GM18498 (cell line): Measurements from ENCODE around the gene CD300H.
"Not testable (repeated sequence)": the region's sequence is repeated elsewhere in the genome, so short reads cannot be mapped to it uniquely, and the experiment has no call there.

Source experiments
- ATAC-seq: cut with Tn5 transposase; IDR thresholded peaks from one replicate; pipeline ENCODE4 v1.9.1; 2021; ENCODE audit warnings: mild to moderate bottlenecking, moderate library complexity; ENCODE audit not compliant: unreplicated experiment

CD300H gene

GRCh38 chr17:74528491-74529199 lies 38.7 kb downstream of the CD300H start:
- peak; percentile 82 for ATAC-seq

DNA sequence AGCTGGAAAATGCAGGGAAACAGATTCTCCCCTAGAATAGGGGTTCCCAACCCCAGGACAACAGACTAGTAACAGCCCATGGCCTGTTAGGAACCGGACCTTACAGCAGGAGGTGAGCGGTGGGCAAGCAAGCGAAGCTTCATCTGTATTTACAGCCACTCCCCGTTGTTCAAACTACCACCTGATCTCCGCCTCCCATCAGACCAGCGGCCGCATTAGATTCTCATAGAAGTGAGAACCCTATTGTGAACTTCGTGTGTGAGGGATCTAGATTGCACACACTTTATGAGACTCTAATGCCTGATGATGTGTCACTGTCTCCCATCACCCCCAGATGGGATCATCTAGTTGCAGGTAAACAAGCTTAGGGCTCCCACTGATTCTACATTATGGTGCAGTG lies 39.6 kb downstream of the CD300H start:
- ATAC-seq, result no peak

DNA sequence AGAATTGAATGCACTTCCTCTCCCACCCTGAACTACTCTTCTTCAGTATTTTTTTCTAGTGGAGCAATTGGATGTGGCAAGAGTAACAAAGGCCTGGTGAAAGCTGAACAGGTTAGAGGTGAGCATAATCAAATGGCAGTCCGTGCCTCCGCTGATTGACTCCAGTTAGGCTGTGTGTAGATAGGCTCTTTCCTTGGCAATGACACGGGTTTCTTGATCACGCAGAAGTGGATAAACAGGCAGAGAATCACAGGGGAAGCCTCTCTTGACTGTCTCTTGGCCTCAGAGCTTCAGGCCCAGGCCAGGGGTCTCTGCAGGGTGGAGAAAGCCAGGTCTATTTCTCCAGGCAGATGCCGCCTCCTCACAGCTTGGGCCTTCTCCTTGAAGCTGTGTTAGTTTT lies 40.2 kb downstream of the CD300H start:
- ATAC-seq, result no peak

DNA sequence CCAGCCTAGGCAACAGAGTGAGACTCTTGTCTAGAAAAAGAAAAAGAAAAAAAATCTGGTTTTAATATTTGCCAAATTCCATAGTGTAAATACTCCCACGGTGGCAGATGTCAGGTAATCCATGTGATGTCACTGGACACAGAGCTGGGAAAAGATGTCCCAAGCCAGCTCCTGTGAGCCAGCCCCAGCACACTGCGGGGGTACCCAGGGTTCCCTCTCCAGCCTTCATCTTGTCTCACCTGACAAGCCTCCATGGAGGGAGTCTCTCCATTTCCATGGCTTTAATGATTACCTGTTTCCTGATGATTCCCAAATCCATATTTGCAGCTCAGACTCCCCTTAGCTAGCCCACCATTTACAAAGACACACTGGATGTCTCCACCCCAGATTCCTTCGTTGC lies 40.6 kb downstream of the CD300H start:
- no peak for ATAC-seq

- no peak for ATAC-seq
Observed at GRCh38 chr17:74525781-74526288, 41.5 kb downstream of the CD300H start.

DNA sequence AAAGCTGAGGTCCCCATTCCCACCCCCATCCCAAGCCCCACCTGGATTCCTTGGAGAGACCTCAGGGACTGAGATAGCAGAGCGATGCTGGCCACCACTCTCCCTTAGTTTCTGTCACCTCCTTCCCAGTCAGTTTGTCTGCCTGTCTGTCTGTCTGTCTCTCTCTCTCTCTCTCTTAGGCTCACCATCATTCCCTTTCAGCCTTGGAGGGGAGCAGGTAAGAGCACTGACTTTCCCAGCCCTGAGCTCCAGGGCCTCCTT lies 41.9 kb downstream of the CD300H start:
- ATAC-seq, result no peak

DNA sequence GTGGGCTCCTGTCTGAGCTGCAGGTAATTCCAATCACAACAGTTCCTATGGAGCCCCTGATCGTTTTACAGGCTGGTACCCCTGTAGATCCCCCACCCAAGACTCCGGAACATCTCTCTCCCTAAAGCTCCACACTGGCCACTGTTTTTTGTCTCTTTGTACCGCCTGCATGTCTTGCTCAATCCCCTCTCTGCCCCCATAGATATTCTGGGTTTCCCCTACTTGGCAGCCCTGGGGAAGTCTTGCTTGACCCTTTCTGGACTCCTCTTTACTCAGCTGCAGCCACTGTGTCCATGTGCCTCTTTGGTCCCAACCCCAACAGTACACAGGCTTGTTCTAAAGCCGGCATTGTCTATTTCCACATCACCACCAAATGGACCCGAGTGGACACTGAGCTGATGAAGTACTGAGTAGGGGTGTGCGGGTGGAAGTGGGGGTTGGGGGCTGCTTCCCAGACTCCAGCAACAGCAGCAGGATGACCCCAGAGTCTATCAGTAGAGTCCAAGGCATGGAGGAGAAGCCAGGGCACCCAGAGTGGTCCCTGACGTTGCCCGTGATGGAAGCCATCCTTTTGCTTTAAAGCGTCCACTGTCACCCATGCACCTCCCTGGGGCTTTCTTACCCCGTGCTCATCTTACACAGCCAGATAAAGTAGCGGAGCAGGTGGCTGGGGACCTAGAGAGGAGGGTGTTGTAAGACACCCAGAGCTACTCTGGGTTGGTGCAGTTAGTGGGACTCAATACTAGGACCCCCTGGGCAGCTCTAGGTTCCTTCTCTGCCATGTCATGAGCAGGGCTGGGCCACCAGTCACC lies 42.5 kb downstream of the CD300H start:
- ATAC-seq, result no peak

DNA sequence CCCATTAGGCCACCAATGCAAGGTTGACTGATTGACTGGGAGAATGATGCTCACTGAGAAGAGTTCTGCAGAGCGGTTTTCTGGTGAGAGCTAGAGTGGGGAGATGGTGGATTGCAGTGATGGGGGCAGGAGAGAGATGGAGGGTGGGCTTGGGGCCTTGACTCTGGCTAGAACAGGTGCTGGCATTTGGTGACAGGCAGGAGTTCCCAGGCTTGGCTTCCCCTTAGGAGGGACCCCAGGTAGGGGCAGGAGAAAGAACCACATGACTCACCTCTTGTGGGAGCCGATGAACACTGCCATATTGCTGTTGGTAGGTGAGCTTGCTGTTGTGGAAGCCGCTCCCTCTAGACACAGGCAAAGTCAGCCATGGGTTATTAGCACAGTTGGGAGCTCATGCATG lies 44.0 kb downstream of the CD300H start:
- no peak for ATAC-seq

DNA sequence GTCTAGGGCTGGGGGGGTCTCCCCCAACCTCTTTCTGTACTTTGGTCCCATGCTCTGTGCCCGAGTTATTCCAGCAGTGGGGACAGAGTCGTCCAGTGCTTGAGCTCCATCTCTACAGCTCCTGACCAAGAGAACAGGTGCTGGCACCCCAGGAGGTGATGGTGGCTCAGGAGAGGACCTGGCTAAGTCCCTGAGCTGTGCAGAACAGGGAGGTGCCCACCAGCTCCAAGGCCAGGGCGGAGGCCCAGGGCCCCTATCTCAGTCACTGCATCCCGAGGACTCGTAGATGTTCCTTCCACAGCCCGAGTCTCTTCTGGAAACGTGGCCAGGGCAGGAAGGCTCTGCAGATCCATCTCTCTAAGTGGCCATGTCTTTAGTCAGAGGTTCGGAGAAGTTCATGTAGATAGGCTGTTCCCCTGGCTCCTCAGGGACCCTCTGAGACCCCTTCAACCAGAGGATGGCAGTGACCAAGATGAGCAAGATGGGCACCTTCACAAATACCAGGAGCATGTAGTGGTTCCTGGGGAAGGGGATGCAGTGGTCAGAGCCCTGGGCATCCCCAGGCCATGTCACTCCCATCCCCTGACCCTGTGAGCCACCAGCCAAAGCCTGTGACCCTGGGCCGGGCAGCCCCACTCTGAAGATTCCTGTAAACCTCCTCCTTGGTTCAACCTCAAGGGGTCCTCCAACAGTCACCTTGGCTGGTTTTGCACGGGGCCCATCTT lies 44.8 kb downstream of the CD300H start:
- ATAC-seq, result no peak

DNA sequence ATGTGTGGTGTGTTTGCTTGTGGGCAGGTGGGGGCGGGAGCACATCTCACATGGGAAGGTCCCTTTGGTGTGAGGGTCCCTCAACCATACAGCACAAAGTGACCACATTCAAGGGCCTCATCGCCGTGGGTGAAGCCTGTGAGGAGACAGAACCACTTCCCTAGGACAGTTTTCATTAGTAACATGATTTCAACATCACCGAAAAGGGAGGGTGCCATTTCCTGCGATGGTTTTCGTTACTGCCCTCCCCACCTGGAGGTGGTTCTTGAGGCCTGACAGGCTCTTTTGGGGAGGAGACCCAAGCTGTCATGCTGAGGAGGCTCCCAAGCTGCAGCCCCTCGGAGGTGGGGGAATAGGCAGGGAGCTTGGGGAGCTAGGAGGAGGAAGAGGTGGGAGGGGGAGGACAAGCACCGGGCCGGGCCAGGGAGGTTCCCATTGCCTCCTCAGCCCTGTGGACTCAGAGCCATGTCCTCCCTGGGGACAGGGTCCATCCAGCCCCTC lies 45.6 kb downstream of the CD300H start:
- peak; percentile 41 for ATAC-seq

GRCh38 chr17:74520790-74521480 lies 46.4 kb downstream of the CD300H start:
- ATAC-seq, result no peak

DNA sequence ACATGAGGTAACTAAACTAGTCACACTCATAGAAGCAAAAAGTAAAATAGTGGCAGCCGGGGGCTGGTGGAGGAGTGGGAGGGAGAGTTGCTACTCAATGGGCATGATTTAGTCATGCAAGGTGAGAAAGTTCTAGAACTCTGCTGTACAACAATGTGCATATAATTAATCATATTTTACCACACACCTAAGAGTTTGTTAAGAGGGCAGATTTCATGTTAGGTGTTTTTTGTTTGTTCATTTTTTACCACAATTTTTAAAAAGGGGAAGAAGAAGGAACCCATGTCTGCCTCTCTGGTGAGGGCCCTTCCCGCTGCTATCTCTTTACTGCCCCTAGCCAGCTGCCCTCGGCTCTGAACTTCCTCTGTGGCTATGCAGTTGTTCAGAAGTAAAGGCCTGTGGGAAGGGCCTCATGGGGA lies 47.3 kb downstream of the CD300H start:
- ATAC-seq, result no peak

- ATAC-seq, result not testable (repeated sequence)
Observed at GRCh38 chr17:74518413-74518981, 48.8 kb downstream of the CD300H start.

DNA sequence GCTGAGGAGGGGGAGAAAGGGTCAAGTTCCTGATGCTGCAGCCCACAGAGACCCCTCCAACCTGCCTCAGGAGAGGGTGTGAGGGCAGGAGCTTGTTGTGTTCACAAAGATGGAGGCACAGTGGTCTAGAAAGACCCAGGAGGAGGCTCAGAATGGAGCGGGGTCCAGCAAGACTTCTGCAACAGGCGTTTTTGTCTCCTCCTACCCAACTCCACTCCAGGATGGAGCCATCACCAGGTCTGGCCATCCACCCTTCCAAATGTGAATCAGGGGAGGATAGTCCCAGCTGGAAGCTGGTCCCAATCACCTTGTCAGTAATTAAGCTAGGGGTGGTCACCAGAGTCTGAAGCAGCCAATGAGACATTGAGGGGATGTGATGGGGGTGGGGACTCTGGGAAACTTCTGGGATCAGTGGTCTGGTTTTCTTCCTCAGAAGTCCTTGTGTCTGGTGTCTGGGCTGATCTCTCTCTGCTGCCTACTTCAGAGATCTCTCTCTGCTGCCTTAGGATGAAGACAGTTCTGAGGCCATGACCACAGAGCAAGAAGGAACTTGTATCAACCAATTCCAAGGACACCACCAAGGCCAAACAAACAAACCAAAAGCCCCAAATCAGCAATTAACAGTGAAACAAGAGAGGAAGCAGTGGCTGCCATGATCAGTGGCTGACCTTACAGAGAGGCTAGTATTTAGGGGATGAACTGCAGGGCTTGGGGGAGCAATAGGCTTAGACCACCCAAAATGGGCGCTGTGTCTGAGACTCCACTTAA lies 50.6 kb downstream of the CD300H start:
- no peak for ATAC-seq

- no peak for ATAC-seq
Observed at GRCh38 chr17:74515941-74516340, 51.4 kb downstream of the CD300H start.

DNA sequence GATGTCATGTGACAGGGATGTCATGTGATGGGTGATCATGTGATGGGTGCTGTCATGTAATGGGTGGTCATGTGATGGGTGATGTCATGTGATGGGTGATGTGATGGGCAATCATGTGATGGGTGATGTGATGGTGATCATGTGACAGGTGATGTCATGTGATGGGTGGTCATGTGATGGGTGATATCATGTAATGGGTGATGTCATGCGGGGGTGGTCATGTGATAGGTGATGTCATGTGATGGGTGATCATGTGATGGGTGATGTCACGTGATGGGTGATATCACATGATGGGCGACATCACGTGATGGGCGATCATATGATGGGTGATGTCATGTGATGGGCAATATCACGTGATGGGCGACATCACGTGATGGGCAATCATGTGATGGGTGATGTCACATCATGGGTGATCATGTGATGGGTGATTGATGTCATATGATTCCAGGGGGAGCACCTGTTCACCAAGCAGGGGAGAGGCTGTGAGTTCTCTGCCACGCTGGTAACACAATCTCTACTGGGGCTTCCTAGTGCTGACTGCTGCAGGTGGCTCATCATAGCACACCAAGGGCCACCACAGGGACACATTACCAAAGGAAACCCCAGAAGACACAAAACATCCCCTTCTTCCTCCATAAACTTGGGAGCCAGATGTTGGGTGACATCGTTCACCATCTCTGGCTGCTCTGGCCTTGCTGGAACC lies 52.5 kb downstream of the CD300H start:
- ATAC-seq, result no peak

- no peak for ATAC-seq
Observed at GRCh38 chr17:74513987-74514631, 53.2 kb downstream of the CD300H start.

DNA sequence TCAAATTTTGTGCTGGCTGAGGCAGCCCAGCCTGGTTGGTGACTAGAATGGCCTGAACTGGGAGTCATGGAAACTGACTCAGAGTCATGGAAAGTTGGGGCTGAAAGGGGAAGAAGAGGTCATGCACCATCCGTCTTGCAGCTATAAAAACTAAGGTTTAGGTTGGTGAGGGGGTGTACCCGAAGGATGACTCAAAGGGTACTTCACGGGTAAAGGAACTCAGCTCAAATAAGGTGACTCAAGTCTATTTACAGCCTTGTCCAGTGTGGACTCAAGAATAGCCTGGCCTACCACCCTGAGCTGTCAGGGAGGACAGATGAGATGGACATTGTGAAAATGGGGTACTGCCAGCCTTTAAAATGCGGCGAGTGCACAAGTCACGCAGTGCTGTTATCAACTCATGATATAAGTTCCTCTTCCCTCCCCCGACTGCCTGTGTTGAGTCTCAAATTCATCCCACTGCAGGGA lies 54.7 kb downstream of the CD300H start:
- peak; percentile 56 for ATAC-seq

- no peak for ATAC-seq
Observed at GRCh38 chr17:74512036-74512435, 55.3 kb downstream of the CD300H start.
